ENCODE results near the gene ATM.
A peak's percentile ranks its signal among the peaks of the same experiment; 100 is the strongest.
"Not testable (repeated sequence)": the region's sequence is repeated elsewhere in the genome, so short reads cannot be mapped to it uniquely, and the experiment has no call there.

ATM gene

GRCh38 chr11:108417551-108417950 is 194.7 kb downstream of the ATM start:
- in situ Hi-C loops (cut with MboI; ENCODE audit: low pct_unique_long_range_greater_than_20kb, low sequenced_read_pairs, unreplicated experiment), result loop anchor here (10.0 kb wide), 1 partner anchor 237 kb away; no protein-coding TSS in a partner anchor
- not testable (repeated sequence) for DNase-seq (ENCODE audit: low spot score)
- peak; percentile 48 for TF ChIP-seq CTCF (IDR thresholded peaks at IDR 0.05; ENCODE audit: extremely low read depth, insufficient read depth, missing control alignments)
